K562 (cell line): ENCODE results near the gene MBOAT1. TPM values are rescaled to one million over a fixed set of nuclear protein-coding genes. Genes with fewer than 3 reads are reported as not detected.

ENCODE experiments used
- ATAC-seq: fragments of 200-7000 bp; cut with Tn5 transposase; 3 replicates; pipeline ENCODE4 v1.9.1; 2020; ENCODE audit warnings: moderate library complexity
- BruUV-seq: library from RNA; stranded (reverse); fragments of 400-500 nt; replicated peaks from 2 replicates; lab custom pipeline; 2021; lab: Mats Ljungman, UMichigan
- CTCF ChIA-PET: fragments of 300-600 bp; formaldehyde crosslinking; extraction: SDS; loops from one replicate; lab custom pipeline; 2021; ENCODE audit warnings: low intra/inter-chr PET ratio; lab: Yijun Ruan, JAX
- POLR2A ChIA-PET: fragments of 300-600, 350-650 bp; sonication (Branson Sonifier 250); formaldehyde crosslinking; extraction: SDS; loops from one replicate; lab custom pipeline; 2021; ENCODE audit warnings: antibody characterized with exemption, inconsistent platforms; lab: Yijun Ruan, JAX
- DNase-seq, 4 experiments: peaks; one replicate each; pipeline versions ENCODE4 v3.0.0 to v3.0.0-alpha.2; 2011 to 2018; ENCODE audit warnings: low spot score in 3 of 4, mixed read lengths in 3 of 4; ENCODE audit errors: extremely low read depth in 1 of 4
- FAIRE-seq: peaks from 2 replicates; lab custom pipeline; 2011; peaks lifted over from hg19 to GRCh38; lab: Jason Lieb, UNC
- H2AFZ ChIP-seq: 2 replicates; pipeline ENCODE4 v1.6.0; 2011; ENCODE audit warnings: low read depth, low read length, control low read depth, inconsistent platforms
- H3K27ac ChIP-seq: fragments of 200-600 bp; 3 replicates; pipeline ENCODE4 v1.8.0; 2011; ENCODE audit warnings: low read depth, mild to moderate bottlenecking, control low read depth, inconsistent platforms, low read length, moderate library complexity, mixed read lengths; ENCODE audit errors: extremely low read depth
- H3K27me3 ChIP-seq, 2 experiments: fragments of 300-600 bp in 1 of 2; 2 replicates in 1 of 2; 3 replicates in 1 of 2; pipeline versions ENCODE4 v1.6.0 to v1.8.0; 2011; ENCODE audit warnings: inconsistent platforms in 2 of 2, low read length in 2 of 2, mild to moderate bottlenecking in 1 of 2, mixed read lengths in 1 of 2, moderate library complexity in 1 of 2; ENCODE audit not compliant: control insufficient read depth in 2 of 2, insufficient read depth in 2 of 2
- H3K36me3 ChIP-seq: fragments of 300-600 bp; 3 replicates; pipeline ENCODE4 v1.8.0; 2011; ENCODE audit warnings: mild to moderate bottlenecking, low read length, inconsistent platforms; ENCODE audit not compliant: control insufficient read depth, insufficient read depth
- H3K4me1 ChIP-seq, 2 experiments: fragments of 200-600 bp in 1 of 2; replicated peaks in 1 of 2; 2 replicates in 1 of 2; 3 replicates in 1 of 2; pipeline versions ENCODE4 v1.5.1 to v1.8.0; 2011; ENCODE audit warnings: inconsistent platforms in 2 of 2, low read length in 2 of 2, mild to moderate bottlenecking in 1 of 2, mixed read lengths in 1 of 2, moderate library complexity in 1 of 2; ENCODE audit not compliant: control insufficient read depth in 2 of 2, insufficient read depth in 2 of 2
- H3K4me2 ChIP-seq: 2 replicates; pipeline ENCODE4 v1.6.1; 2011; ENCODE audit warnings: low read length, control low read depth, inconsistent platforms, mixed read lengths; ENCODE audit not compliant: insufficient read depth
- H3K4me3 ChIP-seq: fragments of 200-600 bp; sonication (generic), shearing (Covaris generic); 2 replicates; pipeline ENCODE4 v1.5.1; 2016; ENCODE audit warnings: control low read depth, inconsistent platforms
- H3K79me2 ChIP-seq: fragments of 200-600 bp; 3 replicates; pipeline ENCODE4 v1.8.0; 2011; ENCODE audit warnings: low read length, inconsistent platforms; ENCODE audit not compliant: control insufficient read depth, insufficient read depth
- H3K9ac ChIP-seq, 2 experiments: 2 replicates each; pipeline versions ENCODE4 v1.6.0 to v1.6.1; 2011; ENCODE audit warnings: low read depth in 2 of 2, low read length in 2 of 2, control low read depth in 1 of 2, inconsistent platforms in 1 of 2, mild to moderate bottlenecking in 1 of 2, mixed read lengths in 1 of 2; ENCODE audit not compliant: insufficient read depth in 1 of 2
- H3K9me1 ChIP-seq: one replicate; pipeline ENCODE4 v1.6.0; 2011; ENCODE audit warnings: inconsistent platforms, mild to moderate bottlenecking, low read length, moderate library complexity; ENCODE audit not compliant: control insufficient read depth, insufficient read depth
- H3K9me3 ChIP-seq: replicated peaks from 2 replicates; pipeline ENCODE4 v1.5.1; 2011; ENCODE audit warnings: low read depth, low read length, inconsistent platforms; ENCODE audit not compliant: control insufficient read depth, insufficient read depth
- H4K20me1 ChIP-seq: replicated peaks from 2 replicates; pipeline ENCODE4 v1.6.1; 2011; ENCODE audit warnings: low read length, inconsistent platforms, mixed read lengths; ENCODE audit not compliant: control insufficient read depth, insufficient read depth
- CBFA2T3 ChIP-seq: fragments of 450-650 bp; IDR thresholded peaks from 2 replicates; pipeline ENCODE4 v1.6.1; 2017
- ZBTB33 ChIP-seq: sonication (generic); formaldehyde crosslinking; IDR thresholded peaks from 2 replicates; pipeline ENCODE4 v1.8.1; 2023; ENCODE audit warnings: mild to moderate bottlenecking, missing genetic modification reagents
- WGBS: fragments of 100-300 bp; shearing (Covaris generic); methylation state at CpG from one replicate; pipeline ENCODE4 v1.1.6; 2016; ENCODE audit warnings: low coverage, mixed read lengths; ENCODE audit not compliant: insufficient coverage; ENCODE audit errors: missing lambda C conversion rate; 5-methylcytosine and 5-hydroxymethylcytosine counted together
- in situ Hi-C: fragments of 300-500 bp; cut with MboI; formaldehyde crosslinking; loops from 4 replicates; pipeline ENCODE4 v1.15.0; 2018; ENCODE audit warnings: inconsistent platforms, mixed read lengths
- intact Hi-C: fragments of 100-400 bp; cut with micrococcal nuclease; formaldehyde crosslinking; loops from 2 replicates; pipeline ENCODE4 v1.14.2; 2022
- polyA plus RNA-seq, 8 experiments: library from polyadenylated mRNA; depleted of rRNA in 4 of 8; stranded (reverse) in 5 of 8; unstranded in 3 of 8; fragments of >200 nt; fragmentation: Nextera tagmentation in 2 of 8; fragmentation: Illumina TruSeq in 1 of 8; extraction: Ambion mirVana in 2 of 8; extraction: Trizol in 1 of 8; gene quantifications; 2 replicates each; pipeline versions ENCODE4 v1.2.1 to v1.2.3, GENCODE V29; 2011 to 2014; ENCODE audit warnings: inconsistent platforms in 1 of 8, missing spikeins in 1 of 8
- total RNA-seq, 7 experiments: library from RNA; depleted of rRNA in 6 of 7; stranded (reverse); fragments of >200 nt in 6 of 7; fragmentation: Illumina TruSeq in 2 of 7; extraction: Trizol in 2 of 7; gene quantifications; 2 replicates each; pipeline versions ENCODE4 v1.2.1 to v1.2.3, GENCODE V29; 2011 to 2021; ENCODE audit warnings: low replicate concordance in 1 of 7

The MBOAT1 gene
- total and polyA plus RNA-seq, 9 of the 15 experiments (the other 6 are each of a cell fraction or from before 2014, with no cell fraction given): 0.13 to 16.5 (median 10.3) TPM

- Histone ChIP-seq H3K4me3 (no peak overlapping the region), H3K9ac (no peak overlapping the region), H3K4me1 (peaks cover 0 to 7% of the 10 kb centered on the region in 2 experiments; a peak in 3 of 5 replicates), H3K9me1 (no peaks in the 10 kb centered on the region), H2AFZ (no peak overlapping the region), H3K27me3 (no peaks in the 10 kb centered on the region), H4K20me1 (no peaks in the 10 kb centered on the region), H3K4me2 (no peak overlapping the region), H3K36me3 (no peaks in the 10 kb centered on the region), H3K79me2 (no peaks in the 10 kb centered on the region), H3K27ac (no peak overlapping the region), H3K9me3 (no peaks in the 10 kb centered on the region; the same call in 1 of the 2 replicates)
- no peak for FAIRE-seq
- no peak for DNase-seq
- CTCF ChIA-PET: no interaction called here
- BruUV-seq: no TSS peak
- in situ Hi-C loops: no loop called here
- POLR2A ChIA-PET: no interaction called here
- no peak for ATAC-seq
- TF ChIP-seq CBFA2T3: no peak
- peak; percentile 33 for TF ChIP-seq ZBTB33 (CRISPR knock-in tag)
- 73% methylated on average over 22 of the region's 47 CpGs for WGBS
- intact Hi-C loops: no loop called here
These were observed 26.7 kb upstream of the MBOAT1 start for GRCh38 chr6:20238688-20239587.
